ENCODE results near the gene KCNE1.
"Not testable (repeated sequence)": the region's sequence is repeated elsewhere in the genome, so short reads cannot be mapped to it uniquely, and the experiment has no call there.

The KCNE1 gene

GRCh38 chr21:34502480-34503106, 9.4 kb downstream of the KCNE1 start:
- H3K9ac ChIP-seq (ENCODE audit: low read length): no peak overlapping the region
- no peaks in the 10 kb centered on the region for H3K4me1 ChIP-seq (ENCODE audit: control insufficient read depth, insufficient read depth, low read length)
- H3K27me3 ChIP-seq (ENCODE audit: control insufficient read depth, insufficient read depth, low read length): no peaks in the 10 kb centered on the region
- H3K4me3 ChIP-seq (ENCODE audit: low read length): no peak overlapping the region
- no peaks in the 10 kb centered on the region for H3K9me3 ChIP-seq (ENCODE audit: control insufficient read depth, low read length)
- no peaks in the 10 kb centered on the region for H3K36me3 ChIP-seq (ENCODE audit: control insufficient read depth, insufficient read depth, low read length)

GRCh38 chr21:34501716-34502115, 10.3 kb downstream of the KCNE1 start:
- Histone ChIP-seq H3K27me3 (ENCODE audit: control insufficient read depth, insufficient read depth, low read length) (no peaks in the 10 kb centered on the region), H3K4me1 (ENCODE audit: control insufficient read depth, insufficient read depth, low read length) (no peaks in the 10 kb centered on the region), H3K9ac (ENCODE audit: low read length) (no peak overlapping the region), H3K36me3 (ENCODE audit: control insufficient read depth, insufficient read depth, low read length) (no peaks in the 10 kb centered on the region), H3K9me3 (ENCODE audit: control insufficient read depth, low read length) (no peaks in the 10 kb centered on the region), H3K4me3 (ENCODE audit: low read length) (no peak overlapping the region)

GRCh38 chr21:34500191-34500590, 11.8 kb downstream of the KCNE1 start:
- Histone ChIP-seq H3K9me3 (ENCODE audit: control insufficient read depth, low read length) (no peaks in the 10 kb centered on the region), H3K9ac (ENCODE audit: low read length) (no peak overlapping the region), H3K36me3 (ENCODE audit: control insufficient read depth, insufficient read depth, low read length) (no peaks in the 10 kb centered on the region), H3K4me3 (ENCODE audit: low read length) (no peak overlapping the region), H3K4me1 (ENCODE audit: control insufficient read depth, insufficient read depth, low read length) (no peaks in the 10 kb centered on the region), H3K27me3 (ENCODE audit: control insufficient read depth, insufficient read depth, low read length) (no peaks in the 10 kb centered on the region)

GRCh38 chr21:34499116-34499515, 12.9 kb downstream of the KCNE1 start:
- H3K4me1 ChIP-seq (ENCODE audit: control insufficient read depth, insufficient read depth, low read length): no peaks in the 10 kb centered on the region
- no peak overlapping the region for H3K4me3 ChIP-seq (ENCODE audit: low read length)
- no peaks in the 10 kb centered on the region for H3K27me3 ChIP-seq (ENCODE audit: control insufficient read depth, insufficient read depth, low read length)
- no peak overlapping the region for H3K9ac ChIP-seq (ENCODE audit: low read length)
- H3K36me3 ChIP-seq (ENCODE audit: control insufficient read depth, insufficient read depth, low read length): no peaks in the 10 kb centered on the region
- no peaks in the 10 kb centered on the region for H3K9me3 ChIP-seq (ENCODE audit: control insufficient read depth, low read length)

GRCh38 chr21:34498623-34499022, 13.4 kb downstream of the KCNE1 start:
- Histone ChIP-seq H3K36me3 (ENCODE audit: control insufficient read depth, insufficient read depth, low read length) (no peaks in the 10 kb centered on the region), H3K4me3 (ENCODE audit: low read length) (no peak overlapping the region), H3K27me3 (ENCODE audit: control insufficient read depth, insufficient read depth, low read length) (no peaks in the 10 kb centered on the region), H3K9ac (ENCODE audit: low read length) (no peak overlapping the region), H3K4me1 (ENCODE audit: control insufficient read depth, insufficient read depth, low read length) (no peaks in the 10 kb centered on the region), H3K9me3 (ENCODE audit: control insufficient read depth, low read length) (no peaks in the 10 kb centered on the region)

GRCh38 chr21:34483854-34484253, 28.2 kb downstream of the KCNE1 start:
- H3K27me3 ChIP-seq (ENCODE audit: control insufficient read depth, insufficient read depth, low read length); H3K4me3 ChIP-seq (ENCODE audit: low read length); H3K9ac ChIP-seq (ENCODE audit: low read length); H3K4me1 ChIP-seq (ENCODE audit: control insufficient read depth, insufficient read depth, low read length); H3K36me3 ChIP-seq (ENCODE audit: control insufficient read depth, insufficient read depth, low read length); H3K9me3 ChIP-seq (ENCODE audit: control insufficient read depth, low read length): not testable (repeated sequence)

GRCh38 chr21:34483435-34483834, 28.6 kb downstream of the KCNE1 start:
- H3K36me3 ChIP-seq (ENCODE audit: control insufficient read depth, insufficient read depth, low read length); H3K9ac ChIP-seq (ENCODE audit: low read length); H3K9me3 ChIP-seq (ENCODE audit: control insufficient read depth, low read length); H3K4me3 ChIP-seq (ENCODE audit: low read length); H3K4me1 ChIP-seq (ENCODE audit: control insufficient read depth, insufficient read depth, low read length); H3K27me3 ChIP-seq (ENCODE audit: control insufficient read depth, insufficient read depth, low read length): not testable (repeated sequence)

GRCh38 chr21:34467333-34467732, 44.7 kb downstream of the KCNE1 start:
- H3K9ac ChIP-seq (ENCODE audit: low read length); H3K27me3 ChIP-seq (ENCODE audit: control insufficient read depth, insufficient read depth, low read length); H3K9me3 ChIP-seq (ENCODE audit: control insufficient read depth, low read length): not testable (repeated sequence)

GRCh38 chr21:34459426-34459825, 52.6 kb downstream of the KCNE1 start:
- not testable (repeated sequence) for H3K36me3 ChIP-seq (ENCODE audit: control insufficient read depth, insufficient read depth, low read length); H3K9ac ChIP-seq (ENCODE audit: low read length); H3K27me3 ChIP-seq (ENCODE audit: control insufficient read depth, insufficient read depth, low read length); H3K4me1 ChIP-seq (ENCODE audit: control insufficient read depth, insufficient read depth, low read length); H3K9me3 ChIP-seq (ENCODE audit: control insufficient read depth, low read length); H3K4me3 ChIP-seq (ENCODE audit: low read length)

More at GRCh38 chr21:34467333-34467732, 44.7 kb downstream of the KCNE1 start:
- H3K4me3 ChIP-seq (ENCODE audit: low read length); H3K36me3 ChIP-seq (ENCODE audit: control insufficient read depth, insufficient read depth, low read length); H3K4me1 ChIP-seq (ENCODE audit: control insufficient read depth, insufficient read depth, low read length): not testable (repeated sequence)

GRCh38 chr21:34458266-34458665, 53.7 kb downstream of the KCNE1 start:
- not testable (repeated sequence) for H3K9ac ChIP-seq (ENCODE audit: low read length); H3K27me3 ChIP-seq (ENCODE audit: control insufficient read depth, insufficient read depth, low read length); H3K4me1 ChIP-seq (ENCODE audit: control insufficient read depth, insufficient read depth, low read length); H3K4me3 ChIP-seq (ENCODE audit: low read length); H3K36me3 ChIP-seq (ENCODE audit: control insufficient read depth, insufficient read depth, low read length); H3K9me3 ChIP-seq (ENCODE audit: control insufficient read depth, low read length)

- not testable (repeated sequence) for H3K27me3 ChIP-seq (ENCODE audit: control insufficient read depth, insufficient read depth, low read length); H3K36me3 ChIP-seq (ENCODE audit: control insufficient read depth, insufficient read depth, low read length); H3K4me1 ChIP-seq (ENCODE audit: control insufficient read depth, insufficient read depth, low read length); H3K4me3 ChIP-seq (ENCODE audit: low read length); H3K9me3 ChIP-seq (ENCODE audit: control insufficient read depth, low read length); H3K9ac ChIP-seq (ENCODE audit: low read length)
Measured at GRCh38 chr21:34456180-34456579, 55.8 kb downstream of the KCNE1 start.

GRCh38 chr21:34455628-34456027, 56.4 kb downstream of the KCNE1 start:
- H3K36me3 ChIP-seq (ENCODE audit: control insufficient read depth, insufficient read depth, low read length); H3K27me3 ChIP-seq (ENCODE audit: control insufficient read depth, insufficient read depth, low read length); H3K9me3 ChIP-seq (ENCODE audit: control insufficient read depth, low read length); H3K4me3 ChIP-seq (ENCODE audit: low read length); H3K4me1 ChIP-seq (ENCODE audit: control insufficient read depth, insufficient read depth, low read length); H3K9ac ChIP-seq (ENCODE audit: low read length): not testable (repeated sequence)

- not testable (repeated sequence) for H3K4me1 ChIP-seq (ENCODE audit: control insufficient read depth, insufficient read depth, low read length); H3K27me3 ChIP-seq (ENCODE audit: control insufficient read depth, insufficient read depth, low read length); H3K9me3 ChIP-seq (ENCODE audit: control insufficient read depth, low read length); H3K9ac ChIP-seq (ENCODE audit: low read length); H3K4me3 ChIP-seq (ENCODE audit: low read length); H3K36me3 ChIP-seq (ENCODE audit: control insufficient read depth, insufficient read depth, low read length)
Measured at GRCh38 chr21:34447018-34447417, 65.0 kb downstream of the KCNE1 start.

Data from mucosa of stomach (tissue), 1 donor.